T-helper 2 cell (primary cell): Measurements from ENCODE around the gene LITAFD.
"Not testable (repeated sequence)": the region's sequence is repeated elsewhere in the genome, so short reads cannot be mapped to it uniquely, and the experiment has no call there.

Experiments used
- DNase-seq, 5 experiments: peaks; one replicate each; pipeline versions ENCODE4 v3.0.0 to v3.0.0-alpha.2; 2012 to 2022
- total RNA-seq, 2 donors: gene quantifications; one replicate each; lab custom pipeline; 2026; lab: John Stamatoyannopoulos, UW

LITAFD gene
- 0 reads per million in 2 donors for total RNA-seq

DNA sequence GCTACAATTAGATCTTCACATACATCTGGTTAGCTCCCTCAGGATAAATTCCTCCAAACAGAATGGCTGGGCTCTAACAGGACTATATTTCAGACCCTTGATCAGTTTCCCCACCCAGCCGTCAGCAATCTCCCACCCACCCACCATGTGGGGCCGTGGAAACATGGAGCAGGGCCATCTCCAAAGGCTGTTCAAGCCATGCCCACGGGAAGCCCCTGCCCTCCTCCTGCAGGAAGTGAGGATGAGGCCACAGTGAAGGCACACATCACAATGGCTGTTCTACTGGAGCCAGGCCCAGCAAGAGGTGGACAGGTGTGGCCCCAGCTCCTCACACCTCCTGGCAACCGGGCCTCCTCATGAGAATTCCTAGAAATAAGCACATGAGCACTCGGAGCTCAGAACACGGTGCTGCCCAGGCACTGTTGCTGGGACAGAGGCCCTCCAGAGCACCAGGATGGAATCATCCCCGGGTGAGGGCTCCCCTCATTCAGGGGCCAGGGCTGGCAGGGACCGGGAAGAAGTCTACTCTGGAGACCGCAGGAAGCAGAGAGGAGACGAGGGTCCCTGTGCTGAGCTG lies at the start of gene LITAFD:
Gene LITAFD, plus strand, starts transcription at position 311 of the 577 bp plus-strand sequence. CDS start 2,005 bp downstream, outside the sequence.
- DNase-seq, result no peak

DNA sequence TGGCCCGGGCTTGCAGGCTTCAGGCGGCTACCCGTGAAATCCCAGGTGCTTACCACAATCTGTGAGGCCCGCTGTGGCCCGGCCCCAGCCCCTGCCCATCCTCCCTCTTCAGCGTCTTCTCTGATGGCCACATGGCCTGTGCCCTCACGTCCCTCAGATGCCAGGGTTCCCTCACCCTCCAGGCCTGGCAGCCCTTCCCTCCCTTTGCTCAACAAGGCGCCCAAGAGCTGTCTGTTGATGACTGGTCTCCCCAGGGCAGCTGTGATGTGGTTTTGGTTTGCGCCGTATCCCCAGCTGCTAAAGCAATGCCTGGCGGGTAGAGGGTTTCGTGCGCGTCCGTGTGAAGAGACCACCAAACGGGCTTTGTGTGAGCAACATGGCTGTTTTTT lies 49.4 kb upstream of the LITAFD start:
- DNase-seq, result no peak

DNA sequence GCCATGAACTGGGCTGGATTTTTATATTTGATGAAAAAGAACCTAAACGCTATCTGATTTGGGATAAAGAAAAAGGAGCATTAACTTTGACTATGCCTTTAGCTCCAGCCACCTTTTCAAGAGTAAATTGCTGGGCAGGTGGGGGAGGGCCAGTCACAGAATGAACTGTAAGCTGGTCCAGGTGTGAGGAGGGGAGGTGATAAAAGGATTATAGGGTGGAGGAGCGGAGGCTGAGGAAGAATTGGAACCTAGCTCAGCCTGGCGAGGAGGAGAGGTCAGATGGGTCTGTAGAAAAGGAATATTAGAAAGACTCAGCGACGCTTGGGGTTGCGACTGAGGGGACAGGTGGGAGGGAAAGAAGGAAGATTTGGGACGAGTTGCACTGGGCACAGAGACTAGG lies 45.4 kb upstream of the LITAFD start:
- not testable (repeated sequence) for DNase-seq

DNA sequence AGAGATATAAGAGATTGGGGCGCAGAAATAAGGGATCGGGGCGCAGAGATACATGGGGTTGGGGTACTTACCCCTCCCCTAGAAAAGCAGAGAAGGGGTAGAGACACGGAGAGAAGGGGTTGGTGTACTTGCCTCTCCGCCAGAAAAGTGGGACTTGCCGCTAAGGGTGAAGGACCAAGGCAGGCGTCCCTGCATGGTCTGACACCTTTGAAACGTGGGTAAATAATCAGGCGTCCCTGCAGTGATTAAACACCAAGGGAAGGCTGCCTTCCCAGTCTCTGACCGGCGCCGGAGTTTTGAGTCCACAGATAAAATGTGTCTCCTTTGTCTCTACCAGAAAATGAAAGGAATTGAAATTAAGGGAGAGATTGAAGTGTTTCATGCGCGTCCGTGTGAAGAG lies 44.6 kb upstream of the LITAFD start:
- not testable (repeated sequence) for DNase-seq

DNA sequence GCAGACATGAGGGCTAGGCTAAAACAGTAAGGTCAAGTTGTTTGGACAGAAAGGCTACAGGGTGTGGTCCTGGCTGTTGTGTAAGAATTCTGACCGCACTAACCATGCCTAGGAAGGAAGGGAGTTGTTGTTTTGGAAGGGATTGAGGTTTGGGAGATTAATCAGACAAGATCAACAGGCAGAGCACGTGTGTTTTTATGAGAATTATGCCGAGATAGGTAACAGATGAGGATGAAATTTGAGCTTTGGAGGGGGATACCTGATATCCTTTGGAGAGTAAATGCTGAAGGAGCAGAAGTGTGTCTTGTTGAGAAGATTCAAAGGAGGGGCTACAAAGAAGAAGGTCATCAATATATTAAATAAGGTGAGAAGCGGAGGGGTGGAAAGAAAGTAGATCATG lies 40.1 kb upstream of the LITAFD start:
- not testable (repeated sequence) for DNase-seq

DNA sequence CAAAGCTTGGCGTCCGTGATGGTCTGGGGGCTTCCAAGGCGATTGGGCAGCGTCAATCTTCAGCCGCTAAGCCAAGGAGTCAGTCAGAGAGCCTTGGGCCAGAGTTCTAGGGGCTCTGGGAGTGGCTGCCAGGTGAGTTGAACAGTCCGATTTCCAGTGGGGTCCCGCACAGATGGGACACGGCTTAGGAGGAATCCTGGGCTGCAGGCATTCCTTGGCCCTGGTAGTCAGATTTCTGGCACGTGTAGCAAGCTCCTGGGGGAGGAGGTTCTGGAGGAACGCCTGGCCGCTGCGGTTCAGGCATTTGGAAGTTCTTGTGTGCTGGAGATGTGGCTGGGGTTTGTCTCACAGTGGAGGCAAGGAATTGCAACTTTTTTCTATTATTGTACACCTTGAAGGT lies 38.9 kb upstream of the LITAFD start:
- DNase-seq, result not testable (repeated sequence)

DNA sequence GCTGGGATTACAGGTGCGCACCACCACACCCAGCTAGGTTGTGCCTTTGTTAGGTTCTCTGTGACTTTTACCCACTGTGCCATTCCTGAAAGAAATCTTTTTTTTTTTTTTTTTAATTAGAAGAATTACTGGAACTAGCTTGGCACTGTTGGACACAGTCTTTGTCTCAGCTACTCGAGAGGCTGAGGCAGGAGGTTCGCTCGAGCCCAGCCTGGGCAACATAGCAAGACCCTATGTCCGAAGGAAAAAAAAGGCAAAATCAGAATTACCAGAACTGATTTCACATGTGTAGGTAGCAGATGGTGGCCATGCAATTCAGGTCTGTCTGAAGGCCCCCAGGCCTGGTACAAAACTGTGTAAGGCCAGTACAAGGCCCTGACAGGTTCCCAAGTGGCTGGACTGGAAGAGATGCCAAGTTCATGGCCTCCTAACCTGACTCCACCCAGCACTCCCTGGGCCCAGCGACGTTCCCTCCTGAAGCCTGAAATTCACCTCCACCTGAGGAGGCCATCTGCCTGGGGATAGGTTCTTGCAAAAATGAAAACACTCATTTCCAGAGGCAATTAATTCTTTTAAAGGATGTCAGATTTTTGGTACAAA lies 36.4 kb upstream of the LITAFD start:
- DNase-seq, result no peak

DNA sequence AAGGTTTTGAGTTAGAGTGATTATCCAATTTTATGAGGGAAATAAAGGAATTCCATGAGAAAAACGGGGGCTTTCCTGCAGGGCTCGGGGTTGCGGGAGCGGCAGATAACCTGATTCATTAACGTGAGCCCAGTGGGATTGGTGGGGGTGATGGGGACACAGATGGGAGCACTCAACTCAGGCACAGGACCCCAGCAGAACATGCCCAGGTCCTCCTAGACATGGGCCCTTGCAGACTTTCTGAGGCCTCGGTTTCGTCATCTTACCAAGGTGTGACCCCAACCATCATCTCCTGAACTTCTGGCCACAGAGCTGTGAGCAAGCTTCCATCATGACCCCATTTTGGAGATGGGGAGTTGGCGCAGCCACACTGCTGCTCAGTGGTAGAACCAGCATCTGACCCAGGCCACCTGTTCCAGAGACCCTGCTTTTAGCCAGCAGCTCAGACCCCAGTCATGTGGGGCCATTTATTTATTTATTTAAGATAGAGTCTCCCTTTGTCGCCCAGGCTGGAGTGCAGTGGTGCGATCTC lies 35.7 kb upstream of the LITAFD start:
- no peak for DNase-seq

DNA sequence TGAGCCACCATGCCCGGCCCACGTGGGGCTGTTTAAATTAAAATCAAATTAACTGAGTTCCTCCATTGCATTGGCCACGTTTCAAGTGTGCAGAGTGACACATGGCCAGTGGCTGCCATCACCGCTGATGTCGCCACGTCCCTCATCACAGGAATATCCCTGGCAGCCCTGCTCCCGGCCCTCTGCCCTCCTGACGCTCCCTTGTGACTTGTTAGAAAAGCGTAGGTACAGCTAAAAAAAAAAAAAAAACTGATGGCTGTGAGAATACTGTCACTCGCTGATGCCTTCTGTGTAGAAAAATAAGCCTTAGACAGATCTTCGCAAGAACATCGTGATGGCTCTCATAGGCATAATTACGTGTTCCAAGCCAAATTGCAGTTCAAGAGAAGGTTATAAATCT lies 35.0 kb upstream of the LITAFD start:
- DNase-seq, result no peak

DNA sequence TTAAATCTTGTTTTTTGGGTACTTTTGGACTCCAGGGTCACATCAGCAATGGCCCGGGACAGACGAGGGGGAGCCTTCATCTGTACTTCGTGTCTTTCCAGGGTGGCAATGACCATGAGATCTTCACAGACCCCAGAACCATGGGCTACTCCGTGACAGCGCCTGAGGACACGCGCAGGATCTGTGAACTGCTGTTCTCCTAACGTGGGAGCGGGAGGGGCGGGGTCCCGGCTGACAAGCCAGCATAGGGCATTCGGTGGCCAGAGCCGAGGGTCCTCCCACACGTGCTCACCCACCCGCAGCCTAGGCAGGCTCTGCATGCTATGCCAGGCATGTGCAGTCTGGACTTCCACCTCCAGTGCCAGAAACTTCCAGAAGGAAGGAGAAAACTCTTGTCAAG lies 34.5 kb upstream of the LITAFD start:
- no peak for DNase-seq

DNA sequence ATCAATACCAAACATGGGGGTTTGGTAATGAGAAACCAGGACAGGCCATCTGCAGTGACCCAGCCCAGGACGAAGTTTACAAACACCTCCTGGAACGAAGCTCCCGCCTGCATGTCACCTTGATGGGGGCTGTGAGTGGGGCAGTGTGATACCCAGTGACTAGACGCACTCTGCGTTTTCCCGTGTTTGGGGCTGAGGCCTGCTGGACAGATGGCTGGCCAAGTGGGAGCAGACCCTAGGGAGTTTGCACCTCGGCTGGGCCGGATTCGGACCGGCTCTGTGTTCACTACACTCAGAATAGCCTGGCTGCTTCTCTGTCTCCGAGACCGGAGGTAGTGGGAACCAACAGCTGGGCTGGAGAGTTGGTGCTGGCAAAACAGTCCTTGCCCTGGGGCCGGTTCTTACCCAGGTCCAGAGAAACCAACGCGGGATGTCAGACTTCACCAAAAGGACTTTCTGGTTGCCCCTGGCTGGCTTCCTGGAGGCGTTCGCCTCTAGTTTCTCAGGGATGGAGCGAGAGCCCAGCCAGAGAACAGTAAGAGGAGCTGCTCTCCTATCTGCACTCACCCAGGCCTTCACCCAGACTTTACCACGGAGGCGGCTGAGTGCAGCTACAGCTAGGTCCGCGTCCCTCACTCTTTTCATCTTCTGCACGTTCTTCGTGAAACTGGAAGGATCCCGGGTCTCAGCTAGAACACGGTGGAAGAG lies 33.8 kb upstream of the LITAFD start:
- DNase-seq, result no peak

DNA sequence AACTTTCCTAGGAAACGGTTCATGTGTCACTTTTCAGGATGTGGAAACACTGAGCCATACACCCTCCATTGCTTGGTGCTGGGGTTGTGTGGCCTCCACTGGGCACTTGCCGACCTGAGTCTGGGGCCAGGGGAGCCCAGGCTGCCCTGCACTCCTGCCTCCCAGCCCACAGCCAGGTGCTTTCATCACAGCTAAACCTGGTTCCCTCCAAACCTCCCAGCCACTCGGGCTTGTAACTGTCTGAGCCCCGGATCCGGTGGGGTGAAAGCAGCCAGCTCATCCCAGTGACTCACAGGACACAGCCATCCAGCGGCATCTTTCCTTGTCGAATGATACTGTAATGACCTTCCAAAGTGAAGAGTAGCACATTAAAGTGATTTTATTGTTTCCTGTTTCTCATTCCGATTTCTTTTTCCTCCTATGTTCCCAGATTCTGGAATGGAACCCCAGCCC lies 33.2 kb upstream of the LITAFD start:
- DNase-seq, result no peak

DNA sequence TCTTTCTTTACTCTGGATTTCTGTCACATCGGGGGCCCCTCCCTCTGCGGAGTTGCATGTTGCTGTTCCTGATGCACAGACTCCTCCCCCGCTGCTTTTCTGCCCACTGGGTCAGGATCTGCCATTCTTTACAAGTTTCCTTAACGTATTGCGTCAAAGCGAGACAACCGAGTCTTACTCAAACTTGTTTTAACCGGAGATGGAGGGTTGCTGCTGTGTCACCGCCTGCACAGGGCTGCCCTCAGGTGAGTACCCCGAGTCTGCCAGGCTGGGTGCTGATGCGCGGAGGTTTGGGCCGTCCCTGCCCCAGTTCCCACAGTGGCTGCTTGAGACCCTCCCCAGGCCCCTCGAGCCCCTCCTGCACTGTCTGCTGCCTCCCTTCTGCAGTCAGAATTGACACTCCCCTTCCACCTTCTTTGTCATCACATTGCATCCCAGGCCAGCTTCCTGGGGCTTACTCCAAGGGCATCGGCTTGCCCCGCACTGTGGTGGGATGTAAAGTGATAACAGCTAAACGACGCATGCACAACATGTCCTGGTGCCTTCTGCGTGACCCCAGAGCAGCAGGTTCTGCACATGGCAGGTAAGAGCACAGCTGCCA lies 32.6 kb upstream of the LITAFD start:
- no peak for DNase-seq

DNA sequence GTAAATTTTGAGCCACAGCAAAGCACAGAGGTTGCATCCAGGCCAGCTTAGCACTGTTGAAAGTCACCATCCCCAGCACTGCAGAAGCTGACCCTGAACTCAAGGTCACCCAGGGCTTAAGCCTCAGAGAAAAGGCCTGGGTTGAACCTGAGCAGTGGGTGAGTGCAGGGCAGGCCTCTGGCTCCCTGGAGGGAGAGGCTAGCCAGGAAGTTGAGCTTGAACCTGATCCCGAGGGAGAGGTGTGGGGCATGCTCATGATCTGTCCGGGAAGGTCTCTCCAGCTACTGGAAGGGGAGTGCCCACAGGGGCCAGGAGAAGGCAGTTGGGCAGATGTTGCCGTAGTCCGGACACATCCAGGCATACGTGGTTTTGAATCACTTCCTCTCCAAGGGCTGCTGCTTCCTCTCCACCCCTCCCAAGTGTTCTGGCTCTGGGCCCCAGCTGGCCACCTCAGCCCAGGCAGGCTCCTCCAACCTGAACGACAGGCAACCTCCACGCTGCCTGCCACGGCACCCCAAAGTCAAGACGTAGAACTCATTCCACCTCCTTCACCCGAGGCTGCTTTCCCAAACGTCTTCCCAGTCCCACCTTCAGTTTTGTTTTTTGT lies 31.8 kb upstream of the LITAFD start:
- no peak for DNase-seq

DNA sequence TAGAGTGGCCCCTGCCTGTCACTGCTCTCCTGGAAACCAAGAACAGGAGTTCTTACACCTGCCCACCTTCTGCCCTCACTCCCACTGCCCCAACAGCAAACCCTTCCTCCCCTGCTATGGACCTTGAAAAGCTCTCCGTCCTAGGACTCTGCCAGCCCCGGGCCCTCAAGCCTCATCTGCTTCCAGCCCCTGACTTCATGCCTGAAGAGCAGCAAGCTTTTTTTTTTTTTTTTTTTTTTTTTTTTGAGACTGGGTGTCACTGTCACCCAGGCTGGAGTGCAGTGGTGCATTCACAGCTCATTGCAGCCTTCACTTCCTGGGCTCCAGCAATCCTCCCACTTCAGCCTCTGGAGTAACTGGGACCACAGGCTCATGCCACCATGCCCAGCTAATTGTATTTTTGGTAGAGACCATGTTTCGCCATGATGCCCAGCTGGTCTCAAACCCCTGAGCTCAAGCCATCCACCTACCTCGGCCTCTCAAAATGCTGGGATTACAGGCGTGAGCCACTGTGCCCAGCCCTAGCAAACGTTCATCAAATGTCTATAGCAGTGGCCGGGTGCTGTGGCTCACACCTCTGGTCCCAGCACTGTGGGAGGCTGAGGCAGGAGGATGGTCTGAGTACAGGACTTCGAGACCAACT lies 30.3 kb upstream of the LITAFD start:
- DNase-seq, result no peak

DNA sequence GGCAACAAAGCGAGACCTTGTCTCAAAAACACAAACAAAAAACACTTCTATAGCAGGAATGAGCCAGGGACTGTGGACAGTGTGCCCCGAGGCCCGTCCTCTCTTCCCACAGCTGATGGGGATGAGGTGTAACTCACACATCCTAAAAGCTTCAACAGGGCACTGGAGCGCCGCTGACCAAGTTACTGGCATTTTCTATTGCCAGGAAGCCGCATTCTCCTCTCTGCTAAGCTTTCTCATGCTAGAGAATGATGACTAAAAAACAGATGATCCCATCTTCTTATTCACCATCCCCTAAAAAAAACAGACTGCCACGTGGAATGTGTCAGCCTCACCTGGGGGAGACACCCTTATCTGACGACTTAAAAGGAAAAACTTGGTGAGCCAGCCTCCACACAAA lies 29.6 kb upstream of the LITAFD start:
- no peak for DNase-seq

DNA sequence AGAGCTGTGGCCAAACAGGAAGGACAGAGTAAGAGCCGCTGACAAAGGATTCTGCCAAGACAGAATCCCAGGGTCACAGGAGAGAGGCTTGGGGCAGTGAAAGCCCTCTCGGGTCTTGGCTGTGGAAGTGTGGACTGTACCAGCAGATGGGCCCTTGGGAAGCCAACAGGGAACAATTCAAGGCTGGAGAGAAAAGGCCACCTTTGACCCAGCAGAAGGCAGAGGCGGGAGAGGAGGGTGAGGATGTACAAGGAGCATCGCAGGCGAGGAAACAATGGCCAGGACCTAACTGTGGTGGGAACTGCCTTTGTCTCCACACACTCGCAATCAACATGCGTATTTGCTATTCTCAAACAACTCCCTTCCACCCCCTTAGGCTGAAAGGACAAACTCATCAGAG lies 29.0 kb upstream of the LITAFD start:
- no peak for DNase-seq

DNA sequence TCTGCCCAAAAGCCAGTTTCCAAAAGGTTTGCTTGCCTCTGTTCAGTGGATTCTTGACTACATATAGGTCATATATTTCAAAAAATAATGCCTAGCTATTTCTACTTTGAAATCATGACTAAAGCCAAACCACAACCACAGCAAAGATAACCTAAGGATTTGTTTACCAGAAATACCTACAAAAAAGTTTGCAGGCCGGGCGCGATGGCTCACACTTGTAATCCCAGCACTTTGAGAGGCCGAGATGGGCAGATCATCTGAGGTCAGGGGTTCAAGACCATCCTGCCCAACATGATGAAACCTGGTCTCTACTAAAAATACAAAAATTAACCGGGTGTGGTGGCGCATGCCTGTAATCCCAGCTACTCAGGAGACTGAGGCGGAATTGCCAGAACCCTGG lies 28.5 kb upstream of the LITAFD start:
- DNase-seq, result peak in 1 of 5 experiments; percentile 30

DNA sequence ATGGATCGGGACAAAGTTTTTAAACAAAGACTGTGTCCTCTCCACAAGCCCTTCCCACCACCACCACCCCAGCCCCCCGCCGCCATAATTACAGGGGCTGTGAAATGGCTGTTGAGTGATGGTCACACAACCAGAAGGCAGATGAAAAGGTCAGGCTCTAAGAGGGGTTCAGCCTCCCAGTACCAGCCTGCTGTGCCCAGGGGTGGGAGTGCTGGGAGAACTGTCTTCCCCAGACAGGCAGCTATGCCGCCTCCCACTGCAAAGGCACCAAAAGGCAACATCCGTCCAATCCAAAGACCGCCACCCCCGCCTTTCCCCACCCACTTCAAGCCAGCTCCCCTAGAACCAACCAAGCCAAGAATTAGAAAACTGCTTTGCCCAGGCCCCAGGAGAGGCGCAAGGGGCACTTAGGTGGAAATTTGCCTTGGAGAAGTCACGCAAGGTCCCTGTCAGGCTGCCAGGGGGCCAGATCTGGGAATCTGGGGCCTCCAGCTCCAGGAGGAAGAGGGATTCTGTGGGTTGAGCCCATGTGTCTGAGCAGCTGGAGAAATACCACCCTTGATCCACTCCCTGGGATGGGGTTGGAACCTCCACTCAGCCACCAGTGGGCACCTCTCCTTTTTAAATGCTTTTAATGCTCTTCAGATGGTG lies 27.7 kb upstream of the LITAFD start:
- DNase-seq, result no peak

DNA sequence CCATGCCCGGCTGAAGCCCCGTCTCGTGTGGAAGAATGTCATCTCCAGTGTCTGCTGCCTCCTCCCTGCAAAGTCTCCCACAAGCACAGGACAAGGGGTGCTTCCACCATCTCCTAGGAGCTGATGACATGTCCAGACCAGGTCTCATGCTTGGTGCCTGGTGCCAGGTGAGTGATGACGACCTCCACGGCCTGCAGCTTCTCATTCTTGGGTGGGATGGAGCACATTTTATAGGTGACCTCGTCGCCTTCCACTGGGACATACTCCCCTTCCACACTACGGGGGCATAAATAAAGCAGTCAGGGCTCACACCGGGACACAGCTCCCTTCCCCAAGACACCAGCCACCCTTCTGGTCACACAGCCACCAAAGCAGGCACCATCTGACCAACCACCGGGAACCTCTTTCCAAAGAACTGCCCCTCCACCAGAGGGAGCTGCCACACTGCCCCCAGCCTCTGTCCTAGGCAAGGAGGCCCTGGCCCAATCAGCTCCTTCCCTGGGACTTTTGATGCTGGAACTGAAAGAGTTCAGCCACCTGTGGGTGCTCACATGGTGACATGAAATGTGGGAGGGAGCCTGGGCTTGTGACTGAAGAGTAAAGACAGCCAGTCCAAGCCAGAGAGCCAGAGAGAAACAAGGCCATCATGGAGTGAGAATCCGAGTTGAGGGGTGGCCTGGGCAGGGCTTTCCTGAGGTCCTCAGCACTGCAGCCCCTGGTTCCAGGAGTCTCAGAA lies 26.9 kb upstream of the LITAFD start:
- DNase-seq, result no peak

DNA sequence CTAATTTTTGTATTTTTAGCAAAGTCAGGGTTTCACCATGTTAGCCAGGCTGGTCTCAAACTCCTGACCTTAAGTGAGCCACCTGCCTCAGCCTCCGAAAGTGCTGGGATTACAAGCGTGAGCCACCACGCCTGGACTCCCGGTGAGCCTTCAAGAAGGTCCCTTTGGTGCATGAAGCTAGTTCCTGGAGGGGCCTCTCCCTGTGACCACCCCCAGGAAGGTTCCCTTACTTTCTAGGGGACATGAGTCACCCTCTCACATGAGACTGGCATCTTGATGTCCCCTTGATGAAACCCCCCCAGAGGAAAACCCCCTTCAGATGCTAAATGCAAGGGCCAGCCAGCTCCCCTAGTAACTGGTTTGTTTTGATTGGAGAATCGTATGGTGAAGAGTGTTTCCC lies 26.2 kb upstream of the LITAFD start:
- DNase-seq, result no peak
